ENCODE data around the gene TNS3.
"Not testable (repeated sequence)": the region's sequence is repeated elsewhere in the genome, so short reads cannot be mapped to it uniquely, and the experiment has no call there.

Gene TNS3

DNA sequence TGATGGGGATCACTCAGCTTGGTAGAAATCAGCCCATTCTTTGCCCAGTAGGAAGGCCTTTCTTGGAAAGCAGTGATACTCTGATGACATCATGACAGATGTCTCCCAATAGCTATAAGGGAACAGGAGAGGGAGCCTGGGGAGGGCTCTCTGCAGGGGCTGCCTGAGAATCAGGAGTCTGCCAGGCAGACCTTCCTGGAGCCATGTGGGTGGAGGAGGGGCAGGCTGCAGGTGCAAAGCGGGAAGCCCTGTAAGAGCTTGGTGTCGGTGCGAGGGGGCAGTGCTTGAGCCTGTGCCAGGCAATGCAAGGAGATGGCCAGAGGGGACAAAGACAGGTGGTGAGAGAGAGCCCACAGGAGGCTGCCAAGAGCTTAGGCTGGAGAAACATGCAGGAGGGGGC, 5.0 kb upstream of the TNS3 start:
- in situ Hi-C loops (cut with MboI; ENCODE audit: low pct_unique_long_range_greater_than_20kb, low sequenced_read_pairs, unreplicated experiment) = no loop called here

DNA sequence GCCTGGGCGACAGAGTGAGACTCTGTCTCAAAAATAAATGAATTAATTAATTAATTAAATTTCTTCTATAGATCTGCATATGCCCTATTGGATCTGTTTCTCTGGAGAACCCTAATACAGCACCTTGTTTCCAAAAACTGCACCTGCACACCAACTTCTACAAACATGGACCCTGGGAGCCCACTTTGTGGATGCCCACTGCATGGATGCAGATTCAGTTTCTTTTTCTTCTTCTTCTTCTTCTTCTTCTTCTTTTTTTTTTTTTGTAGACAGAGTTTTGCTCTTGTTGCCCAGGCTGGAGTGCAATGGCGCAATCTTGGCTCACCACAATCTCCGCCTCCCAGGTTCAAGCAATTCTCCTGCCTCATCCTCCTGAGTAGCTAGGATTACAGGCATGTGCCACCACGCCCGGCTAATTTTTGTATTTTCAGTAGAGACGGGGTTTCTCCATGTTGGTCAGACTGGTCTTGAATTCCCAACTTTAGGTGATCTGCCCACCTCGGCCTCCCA, 4.3 kb upstream of the TNS3 start:
- DNase-seq (ENCODE audit: low spot score); in situ Hi-C loops (cut with MboI; ENCODE audit: low pct_unique_long_range_greater_than_20kb, low sequenced_read_pairs, unreplicated experiment): not testable (repeated sequence)

More for the DNA sequence above, 5.0 kb upstream of the TNS3 start:
- TF ChIP-seq CTCF (IDR thresholded peaks at IDR 0.05; ENCODE audit: extremely low read depth, insufficient read depth, missing control alignments) = no peak
- no peak for DNase-seq (ENCODE audit: low spot score)

- DNase-seq (ENCODE audit: low spot score) = no peak
- TF ChIP-seq CTCF (IDR thresholded peaks at IDR 0.05; ENCODE audit: extremely low read depth, insufficient read depth, missing control alignments) = no peak
- in situ Hi-C loops (cut with MboI; ENCODE audit: low pct_unique_long_range_greater_than_20kb, low sequenced_read_pairs, unreplicated experiment) = no loop called here
These were observed 2.6 kb upstream of the TNS3 start for GRCh38 chr7:47584536-47584895.

DNA sequence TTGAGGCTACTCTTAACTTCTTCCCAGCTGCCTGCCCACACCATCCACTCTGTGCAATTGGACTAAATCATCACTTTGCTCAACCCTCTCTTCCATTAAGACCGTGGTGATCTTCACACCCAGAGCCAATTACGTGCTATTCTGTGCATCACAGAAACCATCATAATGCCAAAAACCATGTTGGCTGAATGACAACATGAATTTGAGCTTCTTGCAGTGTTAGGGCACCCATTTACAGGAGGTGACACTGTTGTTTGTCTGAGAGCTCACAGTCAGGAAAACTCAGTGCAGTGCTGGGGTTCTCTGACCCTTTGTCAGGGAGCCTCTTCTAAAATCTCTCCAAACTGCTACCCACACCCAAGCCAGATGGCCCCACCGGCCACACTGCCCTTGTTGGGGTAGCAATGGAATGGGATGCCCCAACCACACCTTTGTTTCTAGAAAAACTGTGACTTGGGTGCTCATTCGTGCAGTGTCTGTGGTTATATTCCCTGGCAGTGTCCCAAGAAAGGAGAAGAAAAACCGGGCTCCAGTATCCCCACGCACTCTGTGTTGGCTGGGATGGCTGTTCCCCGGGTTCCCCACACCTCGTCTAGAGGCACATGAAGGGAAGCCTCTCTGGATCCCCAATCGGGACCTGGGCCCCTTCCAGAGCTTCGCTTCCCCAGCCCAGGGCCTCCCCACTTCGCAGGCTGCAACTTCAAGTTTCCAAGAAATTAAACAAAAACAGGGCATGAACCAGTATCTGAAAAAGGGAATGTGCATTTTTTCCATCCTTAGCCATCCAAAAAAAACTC, 2.0 kb upstream of the TNS3 start:
- in situ Hi-C loops (cut with MboI; ENCODE audit: low pct_unique_long_range_greater_than_20kb, low sequenced_read_pairs, unreplicated experiment) = no loop called here
- no peak for TF ChIP-seq CTCF (IDR thresholded peaks at IDR 0.05; ENCODE audit: extremely low read depth, insufficient read depth, missing control alignments)
- no peak for DNase-seq (ENCODE audit: low spot score)

GRCh38 chr7:47582764-47583738, 1.1 kb upstream of the TNS3 start:
- in situ Hi-C loops (cut with MboI; ENCODE audit: low pct_unique_long_range_greater_than_20kb, low sequenced_read_pairs, unreplicated experiment) = no loop called here
- TF ChIP-seq CTCF (IDR thresholded peaks at IDR 0.05; ENCODE audit: extremely low read depth, insufficient read depth, missing control alignments) = no peak
- DNase-seq (ENCODE audit: low spot score) = no peak

DNA sequence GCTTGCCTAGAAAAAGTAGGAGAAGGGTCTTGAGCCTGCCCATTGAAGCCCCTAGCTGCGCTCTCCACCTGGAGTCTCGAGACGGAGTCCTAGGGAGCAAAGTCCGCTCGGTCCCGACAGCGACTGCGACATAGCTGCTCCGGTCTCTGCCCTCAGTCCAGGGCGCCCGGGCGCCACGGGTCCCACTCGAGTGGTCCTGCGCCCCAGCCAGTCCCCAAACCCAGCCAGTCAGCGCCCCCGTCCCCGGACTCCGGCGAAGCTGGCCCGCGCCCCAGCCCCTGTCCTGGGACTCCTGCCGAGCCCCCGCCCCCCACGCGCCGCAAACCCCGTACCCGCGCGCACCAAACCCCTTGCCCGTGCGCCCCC, 490 bp downstream of the TNS3 start:
- in situ Hi-C loops (cut with MboI; ENCODE audit: low pct_unique_long_range_greater_than_20kb, low sequenced_read_pairs, unreplicated experiment) = no loop called here
- DNase-seq (ENCODE audit: low spot score) = no peak
- no peak for TF ChIP-seq CTCF (IDR thresholded peaks at IDR 0.05; ENCODE audit: extremely low read depth, insufficient read depth, missing control alignments)
